ENCODE measurements around the gene ZNF317.

Gene ZNF317

DNA sequence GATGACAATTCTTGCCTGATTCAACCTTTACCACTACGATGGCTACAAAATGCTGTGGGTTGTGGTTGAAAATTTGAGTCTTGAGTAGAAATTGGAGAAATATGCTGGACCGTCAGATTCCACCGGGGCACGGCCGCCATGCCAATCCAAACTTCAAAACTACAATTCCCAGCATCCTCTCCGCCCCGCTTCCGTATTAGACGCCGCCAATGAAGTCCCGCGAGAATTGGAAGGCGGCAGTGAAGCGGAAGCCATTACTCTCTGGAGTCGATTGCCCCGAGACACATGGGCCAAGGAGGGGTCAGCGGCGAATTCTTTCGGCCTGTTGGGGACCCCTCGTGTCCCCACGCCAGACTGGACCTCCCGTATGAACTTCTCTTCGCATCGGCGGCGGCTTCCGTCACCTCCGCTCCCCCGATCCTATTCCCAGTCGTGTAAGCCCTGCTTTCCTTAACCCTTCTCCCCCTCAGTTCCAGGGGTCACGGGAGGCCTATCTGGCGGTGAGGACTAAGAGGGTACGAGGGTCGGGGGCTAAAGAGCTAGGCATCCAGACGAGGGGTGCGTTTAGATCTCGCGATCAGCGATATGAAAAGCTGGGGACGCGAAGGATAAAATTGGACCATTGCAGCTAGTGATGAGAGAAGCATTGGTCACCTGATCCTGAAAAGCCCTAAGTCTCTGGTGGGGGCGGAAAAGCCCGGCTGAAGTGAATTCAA, at the start of gene ZNF317 (continued):
- TF ChIP-seq, protein P1, sequence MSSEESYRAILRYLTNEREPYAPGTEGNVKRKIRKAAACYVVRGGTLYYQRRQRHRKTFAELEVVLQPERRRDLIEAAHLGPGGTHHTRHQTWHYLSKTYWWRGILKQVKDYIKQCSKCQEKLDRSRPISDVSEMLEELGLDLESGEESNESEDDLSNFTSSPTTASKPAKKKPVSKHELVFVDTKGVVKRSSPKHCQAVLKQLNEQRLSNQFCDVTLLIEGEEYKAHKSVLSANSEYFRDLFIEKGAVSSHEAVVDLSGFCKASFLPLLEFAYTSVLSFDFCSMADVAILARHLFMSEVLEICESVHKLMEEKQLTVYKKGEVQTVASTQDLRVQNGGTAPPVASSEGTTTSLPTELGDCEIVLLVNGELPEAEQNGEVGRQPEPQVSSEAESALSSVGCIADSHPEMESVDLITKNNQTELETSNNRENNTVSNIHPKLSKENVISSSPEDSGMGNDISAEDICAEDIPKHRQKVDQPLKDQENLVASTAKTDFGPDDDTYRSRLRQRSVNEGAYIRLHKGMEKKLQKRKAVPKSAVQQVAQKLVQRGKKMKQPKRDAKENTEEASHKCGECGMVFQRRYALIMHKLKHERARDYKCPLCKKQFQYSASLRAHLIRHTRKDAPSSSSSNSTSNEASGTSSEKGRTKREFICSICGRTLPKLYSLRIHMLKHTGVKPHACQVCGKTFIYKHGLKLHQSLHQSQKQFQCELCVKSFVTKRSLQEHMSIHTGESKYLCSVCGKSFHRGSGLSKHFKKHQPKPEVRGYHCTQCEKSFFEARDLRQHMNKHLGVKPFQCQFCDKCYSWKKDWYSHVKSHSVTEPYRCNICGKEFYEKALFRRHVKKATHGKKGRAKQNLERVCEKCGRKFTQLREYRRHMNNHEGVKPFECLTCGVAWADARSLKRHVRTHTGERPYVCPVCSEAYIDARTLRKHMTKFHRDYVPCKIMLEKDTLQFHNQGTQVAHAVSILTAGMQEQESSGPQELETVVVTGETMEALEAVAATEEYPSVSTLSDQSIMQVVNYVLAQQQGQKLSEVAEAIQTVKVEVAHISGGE (tag by site-specific recombination; conservative IDR thresholded peaks at IDR 0.05; ENCODE audit: low read depth), result 0 out of 2 replicates have a peak, but pooled peaks have one; percentile 32
- no peak for TF ChIP-seq ZFP3 (tag by site-specific recombination; IDR thresholded peaks at IDR 0.05; ENCODE audit: low read depth)
- peak; percentile 91 for TF ChIP-seq ZNF76 (tag by site-specific recombination; IDR thresholded peaks at IDR 0.05; ENCODE audit: borderline replicate concordance, low read depth)
- TF ChIP-seq ZNF791 (tag by site-specific recombination; IDR thresholded peaks at IDR 0.05), result no peak
- TF ChIP-seq MYNN (tag by site-specific recombination; IDR thresholded peaks at IDR 0.05; ENCODE audit: borderline replicate concordance), result no peak
- peak; percentile 66 for TF ChIP-seq ZXDB (tag by site-specific recombination; IDR thresholded peaks at IDR 0.05)
- no peak for TF ChIP-seq HOXC10 (CRISPR knock-in tag; IDR thresholded peaks at IDR 0.05)
- no peak for TF ChIP-seq HOXA7 (CRISPR knock-in tag; IDR thresholded peaks at IDR 0.05; ENCODE audit: borderline replicate concordance)
- TF ChIP-seq ZNF555 (tag by site-specific recombination; conservative IDR thresholded peaks at IDR 0.05), result no peak
- TF ChIP-seq ZNF792 (tag by site-specific recombination; IDR thresholded peaks at IDR 0.05), result no peak
- TF ChIP-seq KLF16 (tag by site-specific recombination; IDR thresholded peaks at IDR 0.05), result no peak
- TF ChIP-seq, protein P2, sequence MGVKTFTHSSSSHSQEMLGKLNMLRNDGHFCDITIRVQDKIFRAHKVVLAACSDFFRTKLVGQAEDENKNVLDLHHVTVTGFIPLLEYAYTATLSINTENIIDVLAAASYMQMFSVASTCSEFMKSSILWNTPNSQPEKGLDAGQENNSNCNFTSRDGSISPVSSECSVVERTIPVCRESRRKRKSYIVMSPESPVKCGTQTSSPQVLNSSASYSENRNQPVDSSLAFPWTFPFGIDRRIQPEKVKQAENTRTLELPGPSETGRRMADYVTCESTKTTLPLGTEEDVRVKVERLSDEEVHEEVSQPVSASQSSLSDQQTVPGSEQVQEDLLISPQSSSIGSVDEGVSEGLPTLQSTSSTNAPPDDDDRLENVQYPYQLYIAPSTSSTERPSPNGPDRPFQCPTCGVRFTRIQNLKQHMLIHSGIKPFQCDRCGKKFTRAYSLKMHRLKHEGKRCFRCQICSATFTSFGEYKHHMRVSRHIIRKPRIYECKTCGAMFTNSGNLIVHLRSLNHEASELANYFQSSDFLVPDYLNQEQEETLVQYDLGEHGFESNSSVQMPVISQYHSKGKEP (tag by site-specific recombination; IDR thresholded peaks at IDR 0.05), result no peak
- no peak; the same call in 1 of the 2 replicates for TF ChIP-seq ZNF501 (tag by site-specific recombination; IDR thresholded peaks at IDR 0.05)
- TF ChIP-seq ZFP41 (tag by site-specific recombination; IDR thresholded peaks at IDR 0.05; ENCODE audit: borderline replicate concordance), result no peak
- TF ChIP-seq ZNF121 (tag by site-specific recombination; IDR thresholded peaks at IDR 0.05), result no peak
- no peak for TF ChIP-seq ZNF837 (tag by site-specific recombination; IDR thresholded peaks at IDR 0.05)
- peak; percentile 89 for TF ChIP-seq ZNF335 (tag by site-specific recombination; conservative IDR thresholded peaks at IDR 0.05)
- TF ChIP-seq ZNF776 (tag by site-specific recombination; IDR thresholded peaks at IDR 0.05; ENCODE audit: borderline replicate concordance), result no peak
- TF ChIP-seq ZNF529 (tag by site-specific recombination; IDR thresholded peaks at IDR 0.05; ENCODE audit: insufficient replicate concordance), result no peak
- no peak for TF ChIP-seq SCRT2 (tag by site-specific recombination; IDR thresholded peaks at IDR 0.05)
- TF ChIP-seq ZBTB20 (tag by site-specific recombination; IDR thresholded peaks at IDR 0.05), result no peak; the same call in 1 of the 2 replicates
- no peak for TF ChIP-seq ZNF23 (tag by site-specific recombination; IDR thresholded peaks at IDR 0.05; ENCODE audit: borderline replicate concordance)
- TF ChIP-seq ZNF211 (tag by site-specific recombination; IDR thresholded peaks at IDR 0.05; ENCODE audit: low read depth), result no peak
- TF ChIP-seq ZNF138 (tag by site-specific recombination; IDR thresholded peaks at IDR 0.05; ENCODE audit: borderline replicate concordance), result no peak
- no peak for TF ChIP-seq ZNF248 (tag by site-specific recombination; IDR thresholded peaks at IDR 0.05)
- no peak for TF ChIP-seq ZFHX2 (tag by site-specific recombination; conservative IDR thresholded peaks at IDR 0.05)
- TF ChIP-seq, protein P3, sequence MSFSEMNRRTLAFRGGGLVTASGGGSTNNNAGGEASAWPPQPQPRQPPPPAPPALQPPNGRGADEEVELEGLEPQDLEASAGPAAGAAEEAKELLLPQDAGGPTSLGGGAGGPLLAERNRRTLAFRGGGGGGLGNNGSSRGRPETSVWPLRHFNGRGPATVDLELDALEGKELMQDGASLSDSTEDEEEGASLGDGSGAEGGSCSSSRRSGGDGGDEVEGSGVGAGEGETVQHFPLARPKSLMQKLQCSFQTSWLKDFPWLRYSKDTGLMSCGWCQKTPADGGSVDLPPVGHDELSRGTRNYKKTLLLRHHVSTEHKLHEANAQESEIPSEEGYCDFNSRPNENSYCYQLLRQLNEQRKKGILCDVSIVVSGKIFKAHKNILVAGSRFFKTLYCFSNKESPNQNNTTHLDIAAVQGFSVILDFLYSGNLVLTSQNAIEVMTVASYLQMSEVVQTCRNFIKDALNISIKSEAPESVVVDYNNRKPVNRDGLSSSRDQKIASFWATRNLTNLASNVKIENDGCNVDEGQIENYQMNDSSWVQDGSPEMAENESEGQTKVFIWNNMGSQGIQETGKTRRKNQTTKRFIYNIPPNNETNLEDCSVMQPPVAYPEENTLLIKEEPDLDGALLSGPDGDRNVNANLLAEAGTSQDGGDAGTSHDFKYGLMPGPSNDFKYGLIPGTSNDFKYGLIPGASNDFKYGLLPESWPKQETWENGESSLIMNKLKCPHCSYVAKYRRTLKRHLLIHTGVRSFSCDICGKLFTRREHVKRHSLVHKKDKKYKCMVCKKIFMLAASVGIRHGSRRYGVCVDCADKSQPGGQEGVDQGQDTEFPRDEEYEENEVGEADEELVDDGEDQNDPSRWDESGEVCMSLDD (tag by site-specific recombination; IDR thresholded peaks at IDR 0.05), result peak; percentile 80
- no peak for TF ChIP-seq SALL2 (tag by site-specific recombination; IDR thresholded peaks at IDR 0.05; ENCODE audit: borderline replicate concordance)
- TF ChIP-seq ZNF10 (tag by site-specific recombination; IDR thresholded peaks at IDR 0.05), result no peak
- no peak for TF ChIP-seq ZBTB1 (tag by site-specific recombination; IDR thresholded peaks at IDR 0.05)
- TF ChIP-seq, protein P4, sequence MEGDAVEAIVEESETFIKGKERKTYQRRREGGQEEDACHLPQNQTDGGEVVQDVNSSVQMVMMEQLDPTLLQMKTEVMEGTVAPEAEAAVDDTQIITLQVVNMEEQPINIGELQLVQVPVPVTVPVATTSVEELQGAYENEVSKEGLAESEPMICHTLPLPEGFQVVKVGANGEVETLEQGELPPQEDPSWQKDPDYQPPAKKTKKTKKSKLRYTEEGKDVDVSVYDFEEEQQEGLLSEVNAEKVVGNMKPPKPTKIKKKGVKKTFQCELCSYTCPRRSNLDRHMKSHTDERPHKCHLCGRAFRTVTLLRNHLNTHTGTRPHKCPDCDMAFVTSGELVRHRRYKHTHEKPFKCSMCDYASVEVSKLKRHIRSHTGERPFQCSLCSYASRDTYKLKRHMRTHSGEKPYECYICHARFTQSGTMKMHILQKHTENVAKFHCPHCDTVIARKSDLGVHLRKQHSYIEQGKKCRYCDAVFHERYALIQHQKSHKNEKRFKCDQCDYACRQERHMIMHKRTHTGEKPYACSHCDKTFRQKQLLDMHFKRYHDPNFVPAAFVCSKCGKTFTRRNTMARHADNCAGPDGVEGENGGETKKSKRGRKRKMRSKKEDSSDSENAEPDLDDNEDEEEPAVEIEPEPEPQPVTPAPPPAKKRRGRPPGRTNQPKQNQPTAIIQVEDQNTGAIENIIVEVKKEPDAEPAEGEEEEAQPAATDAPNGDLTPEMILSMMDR (tag by site-specific recombination; IDR thresholded peaks at IDR 0.05), result no peak
- no peak for TF ChIP-seq ZNF221 (tag by site-specific recombination; IDR thresholded peaks at IDR 0.05; ENCODE audit: borderline replicate concordance)

Data from HEK293 (cell line).